ENCODE measurements around the gene PDXP.
A peak's percentile ranks its signal among the peaks of the same experiment; 100 is the strongest.

Gene PDXP

GRCh38 chr22:37641561-37641949, 17.0 kb upstream of the PDXP start:
- Histone ChIP-seq H3K4me3 (ENCODE audit: low read length) (no peak overlapping the region), H3K9me2 (replicated peaks; ENCODE audit: insufficient read depth, low read length) (no peaks in the 10 kb centered on the region), H3K9ac (ENCODE audit: low read length) (no peak overlapping the region), H3K79me2 (ENCODE audit: low read length) (peaks cover 13% of the 10 kb centered on the region), H3K9me3 (replicated peaks; ENCODE audit: insufficient read depth, low read length) (no peaks in the 10 kb centered on the region), H3K27ac (ENCODE audit: low read length) (no peak overlapping the region), H3K27me3 (replicated peaks; ENCODE audit: insufficient read depth, low read length) (no peaks in the 10 kb centered on the region), H3F3A (ENCODE audit: insufficient read depth, low read length) (peaks cover 29% of the 10 kb centered on the region), H3K4me2 (ENCODE audit: low read depth, low read length) (no peak overlapping the region), H2AFZ (ENCODE audit: low read length) (no peak overlapping the region), H3K4me1 (ENCODE audit: low read length) (peaks cover 30% of the 10 kb centered on the region), H3K36me3 (replicated peaks; ENCODE audit: insufficient read depth, low read length) (no peaks in the 10 kb centered on the region), H4K20me1 (ENCODE audit: insufficient read depth, low read length) (no peaks in the 10 kb centered on the region)
- no peak for DNase-seq
- no peak for TF ChIP-seq EZH2 (optimal IDR thresholded peaks at IDR 0.05; ENCODE audit: low read depth, low read length)
- TF ChIP-seq EZH2phosphoT487 (IDR thresholded peaks at IDR 0.05; ENCODE audit: low read length): no peak
- no peak for TF ChIP-seq CTCF (IDR thresholded peaks at IDR 0.05; ENCODE audit: low read length)

GRCh38 chr22:37643225-37643847, 15.2 kb upstream of the PDXP start:
- H3K9me3 ChIP-seq (replicated peaks; ENCODE audit: insufficient read depth, low read length): no peaks in the 10 kb centered on the region
- H3K9ac ChIP-seq (ENCODE audit: low read length): no peak overlapping the region
- H2AFZ ChIP-seq (ENCODE audit: low read length): no peak overlapping the region
- no peaks in the 10 kb centered on the region for H4K20me1 ChIP-seq (ENCODE audit: insufficient read depth, low read length)
- H3K27ac ChIP-seq (ENCODE audit: low read length): no peak overlapping the region
- peaks cover 13% of the 10 kb centered on the region for H3K79me2 ChIP-seq (ENCODE audit: low read length)
- H3K9me2 ChIP-seq (replicated peaks; ENCODE audit: insufficient read depth, low read length): no peaks in the 10 kb centered on the region
- TF ChIP-seq EZH2phosphoT487 (IDR thresholded peaks at IDR 0.05; ENCODE audit: low read length) (no peak), CTCF (IDR thresholded peaks at IDR 0.05; ENCODE audit: low read length) (peak; percentile 95)
- DNase-seq: peak; percentile 78
- no peak overlapping the region for H3K4me2 ChIP-seq (ENCODE audit: low read depth, low read length)
- no peak overlapping the region for H3K4me3 ChIP-seq (ENCODE audit: low read length)
- H3K36me3 ChIP-seq (replicated peaks; ENCODE audit: insufficient read depth, low read length): no peaks in the 10 kb centered on the region
- no peaks in the 10 kb centered on the region for H3K27me3 ChIP-seq (replicated peaks; ENCODE audit: insufficient read depth, low read length)
- peaks cover 13% of the 10 kb centered on the region for H3F3A ChIP-seq (ENCODE audit: insufficient read depth, low read length)
- peaks cover 12% of the 10 kb centered on the region for H3K4me1 ChIP-seq (ENCODE audit: low read length)

GRCh38 chr22:37647317-37647716, 11.2 kb upstream of the PDXP start:
- Histone ChIP-seq H3F3A (ENCODE audit: insufficient read depth, low read length) (no peaks in the 10 kb centered on the region), H2AFZ (ENCODE audit: low read length) (no peak overlapping the region), H3K27ac (ENCODE audit: low read length) (no peak overlapping the region), H3K4me1 (ENCODE audit: low read length) (no peaks in the 10 kb centered on the region; the same call in 1 of the 2 replicates), H3K79me2 (ENCODE audit: low read length) (no peaks in the 10 kb centered on the region), H3K9ac (ENCODE audit: low read length) (no peak overlapping the region), H3K4me3 (ENCODE audit: low read length) (no peak overlapping the region), H4K20me1 (ENCODE audit: insufficient read depth, low read length) (no peaks in the 10 kb centered on the region), H3K36me3 (replicated peaks; ENCODE audit: insufficient read depth, low read length) (no peaks in the 10 kb centered on the region), H3K27me3 (replicated peaks; ENCODE audit: insufficient read depth, low read length) (no peaks in the 10 kb centered on the region), H3K4me2 (ENCODE audit: low read depth, low read length) (no peak overlapping the region), H3K9me3 (replicated peaks; ENCODE audit: insufficient read depth, low read length) (no peaks in the 10 kb centered on the region), H3K9me2 (replicated peaks; ENCODE audit: insufficient read depth, low read length) (no peaks in the 10 kb centered on the region)
- TF ChIP-seq CTCF (IDR thresholded peaks at IDR 0.05; ENCODE audit: low read length): no peak
- TF ChIP-seq EZH2phosphoT487 (IDR thresholded peaks at IDR 0.05; ENCODE audit: low read length): no peak
- no peak for TF ChIP-seq EZH2 (optimal IDR thresholded peaks at IDR 0.05; ENCODE audit: low read depth, low read length)
- no peak for DNase-seq
